ENCODE data around the gene NPIPB8.
"Not testable (repeated sequence)": the region's sequence is repeated elsewhere in the genome, so short reads cannot be mapped to it uniquely, and the experiment has no call there.

NPIPB8 gene

GRCh38 chr16:28667480-28667879 lies 29.6 kb downstream of the NPIPB8 start:
- H3K9me3 Mint-ChIP-seq; H3K27ac Mint-ChIP-seq; H3K4me3 Mint-ChIP-seq; H3K36me3 Mint-ChIP-seq (ENCODE audit: low read depth); H3K4me1 Mint-ChIP-seq (ENCODE audit: low read depth); H3K27me3 Mint-ChIP-seq: not testable (repeated sequence)

- not testable (repeated sequence) for H3K4me3 Mint-ChIP-seq; H3K36me3 Mint-ChIP-seq (ENCODE audit: low read depth); H3K9me3 Mint-ChIP-seq; H3K27ac Mint-ChIP-seq; H3K4me1 Mint-ChIP-seq (ENCODE audit: low read depth); H3K27me3 Mint-ChIP-seq
These were observed 30.3 kb downstream of the NPIPB8 start for GRCh38 chr16:28668199-28668598.

GRCh38 chr16:28688327-28688952 lies 50.6 kb downstream of the NPIPB8 start:
- H3K4me1 Mint-ChIP-seq (ENCODE audit: low read depth); H3K4me3 Mint-ChIP-seq; H3K27me3 Mint-ChIP-seq; H3K9me3 Mint-ChIP-seq; H3K36me3 Mint-ChIP-seq (ENCODE audit: low read depth); H3K27ac Mint-ChIP-seq: not testable (repeated sequence)

- H3K4me1 Mint-ChIP-seq (ENCODE audit: low read depth); H3K36me3 Mint-ChIP-seq (ENCODE audit: low read depth); H3K9me3 Mint-ChIP-seq; H3K27me3 Mint-ChIP-seq; H3K27ac Mint-ChIP-seq; H3K4me3 Mint-ChIP-seq: not testable (repeated sequence)
These were observed 51.6 kb downstream of the NPIPB8 start for GRCh38 chr16:28689425-28689824.

- not testable (repeated sequence) for H3K9me3 Mint-ChIP-seq; H3K27ac Mint-ChIP-seq; H3K36me3 Mint-ChIP-seq (ENCODE audit: low read depth); H3K4me1 Mint-ChIP-seq (ENCODE audit: low read depth); H3K27me3 Mint-ChIP-seq; H3K4me3 Mint-ChIP-seq
These were observed 53.9 kb downstream of the NPIPB8 start for GRCh38 chr16:28691722-28692121.

GRCh38 chr16:28693257-28693950 lies 55.5 kb downstream of the NPIPB8 start:
- H3K27ac Mint-ChIP-seq; H3K4me1 Mint-ChIP-seq (ENCODE audit: low read depth); H3K9me3 Mint-ChIP-seq; H3K27me3 Mint-ChIP-seq; H3K36me3 Mint-ChIP-seq (ENCODE audit: low read depth); H3K4me3 Mint-ChIP-seq: not testable (repeated sequence)

GRCh38 chr16:28699792-28700191 lies 61.9 kb downstream of the NPIPB8 start:
- not testable (repeated sequence) for H3K4me1 Mint-ChIP-seq (ENCODE audit: low read depth); H3K27ac Mint-ChIP-seq; H3K27me3 Mint-ChIP-seq; H3K9me3 Mint-ChIP-seq; H3K4me3 Mint-ChIP-seq; H3K36me3 Mint-ChIP-seq (ENCODE audit: low read depth)

- H3K27ac Mint-ChIP-seq; H3K9me3 Mint-ChIP-seq; H3K4me1 Mint-ChIP-seq (ENCODE audit: low read depth); H3K4me3 Mint-ChIP-seq; H3K27me3 Mint-ChIP-seq; H3K36me3 Mint-ChIP-seq (ENCODE audit: low read depth): not testable (repeated sequence)
These were observed 62.5 kb downstream of the NPIPB8 start for GRCh38 chr16:28700349-28700748.

GRCh38 chr16:28701384-28701783 lies 63.5 kb downstream of the NPIPB8 start:
- H3K4me1 Mint-ChIP-seq (ENCODE audit: low read depth); H3K36me3 Mint-ChIP-seq (ENCODE audit: low read depth); H3K9me3 Mint-ChIP-seq; H3K27me3 Mint-ChIP-seq; H3K27ac Mint-ChIP-seq; H3K4me3 Mint-ChIP-seq: not testable (repeated sequence)

- not testable (repeated sequence) for H3K27me3 Mint-ChIP-seq; H3K9me3 Mint-ChIP-seq; H3K4me3 Mint-ChIP-seq; H3K36me3 Mint-ChIP-seq (ENCODE audit: low read depth); H3K4me1 Mint-ChIP-seq (ENCODE audit: low read depth); H3K27ac Mint-ChIP-seq
These were observed 66.4 kb downstream of the NPIPB8 start for GRCh38 chr16:28704246-28704645.
